AG20443 (cell line): ENCODE results near the gene DNAJC8.

ENCODE experiments used
- DNase-seq: peaks from one replicate; pipeline ENCODE4 v3.0.0; 2012; ENCODE audit warnings: low spot score, mixed read lengths

The DNAJC8 gene

GRCh38 chr1:28232558-28233263 lies at the start of gene DNAJC8:
DNAJC8 (minus strand) TSS chr1:28233029; CDS start chr1:28232998, 31 bp downstream.
- DNase-seq = peak; percentile 97

GRCh38 chr1:28281608-28282425 lies 49.0 kb upstream of the DNAJC8 start:
- no peak for DNase-seq

- DNase-seq = no peak
Measured at GRCh38 chr1:28280977-28281381, 48.1 kb upstream of the DNAJC8 start.

GRCh38 chr1:28280501-28280900 lies 47.7 kb upstream of the DNAJC8 start:
- no peak for DNase-seq

GRCh38 chr1:28279721-28280120 lies 46.9 kb upstream of the DNAJC8 start:
- no peak for DNase-seq

- DNase-seq = no peak
Measured at GRCh38 chr1:28278763-28279162, 45.9 kb upstream of the DNAJC8 start.

- DNase-seq = no peak
Measured at GRCh38 chr1:28273216-28273860, 40.5 kb upstream of the DNAJC8 start.

GRCh38 chr1:28272215-28272852 lies 39.5 kb upstream of the DNAJC8 start:
- DNase-seq = no peak

GRCh38 chr1:28269529-28269928 lies 36.7 kb upstream of the DNAJC8 start:
- no peak for DNase-seq

- DNase-seq = no peak
Measured at GRCh38 chr1:28267633-28268032, 34.8 kb upstream of the DNAJC8 start.

- no peak for DNase-seq
Measured at GRCh38 chr1:28266920-28267322, 34.1 kb upstream of the DNAJC8 start.

GRCh38 chr1:28265577-28265976 lies 32.7 kb upstream of the DNAJC8 start:
- DNase-seq = no peak

- DNase-seq = no peak
Measured at GRCh38 chr1:28264897-28265296, 32.1 kb upstream of the DNAJC8 start.

GRCh38 chr1:28260803-28261174 lies 28.0 kb upstream of the DNAJC8 start:
- DNase-seq = no peak

GRCh38 chr1:28259934-28260802 lies 27.3 kb upstream of the DNAJC8 start:
- peak; percentile 78 for DNase-seq

- DNase-seq = peak; percentile 98
Measured at GRCh38 chr1:28259252-28259933, 26.6 kb upstream of the DNAJC8 start, which contains the start of gene SESN2. SESN2 (plus strand) TSS chr1:28259518; CDS start chr1:28259848, 330 bp downstream.

GRCh38 chr1:28258628-28259251 lies 25.9 kb upstream of the DNAJC8 start:
- DNase-seq = no peak

- DNase-seq = no peak
Measured at GRCh38 chr1:28257736-28258135, 24.9 kb upstream of the DNAJC8 start.

GRCh38 chr1:28256197-28256827 lies 23.5 kb upstream of the DNAJC8 start:
- DNase-seq = no peak

GRCh38 chr1:28249866-28250295 lies 17.1 kb upstream of the DNAJC8 start:
- no peak for DNase-seq
